ENCODE measurements around the gene CHST7. TPM values are rescaled to one million over a fixed set of nuclear protein-coding genes. Genes with fewer than 3 reads are reported as not detected.
"Not testable (repeated sequence)": the region's sequence is repeated elsewhere in the genome, so short reads cannot be mapped to it uniquely, and the experiment has no call there.

The CHST7 gene
- total and polyA plus RNA-seq, 12 donors, result 1.4 to 24.1 (median 5.3) TPM

GRCh38 chrX:46543441-46543840 lies 30.1 kb upstream of the CHST7 start:
- DNase-seq, result no peak
- no peak overlapping the region for H3K4me3 ChIP-seq
- H3K27me3 ChIP-seq, result peaks cover 6% of the 10 kb centered on the region
- 66 to 100% (median 84%) methylated on average over 1 to 2 of the region's 2 CpGs for WGBS, 4 donors
- TF ChIP-seq CTCF (IDR thresholded peaks at IDR 0.05), result no peak
- TF ChIP-seq POLR2A (IDR thresholded peaks at IDR 0.05), result no peak
- no peaks in the 10 kb centered on the region for H3K9me3 ChIP-seq (replicated peaks in 1 of 3)
- H3K27ac ChIP-seq, result no peak overlapping the region
- intact Hi-C loops (cut with DNase I), result no loop called here
- peaks cover 0 to 13% of the 10 kb centered on the region in 2 donors for H3K4me1 ChIP-seq (replicated peaks in 1 of 2)
- no peaks in the 10 kb centered on the region for H3K36me3 ChIP-seq (replicated peaks in 1 of 2)

- H3K9me3 ChIP-seq (replicated peaks in 1 of 3); H3K27me3 ChIP-seq; DNase-seq; H3K36me3 ChIP-seq (replicated peaks in 1 of 2); intact Hi-C loops (cut with DNase I): not testable (repeated sequence)
- Histone ChIP-seq H3K4me3 (peak overlapping the region in 2 of 4 donors; percentile 40 to 57), H3K27ac (peak overlapping the region in 3 of 5 donors; percentile 65 to 88 (median 77)), H3K4me1 (replicated peaks in 1 of 2) (peaks cover 0 to 13% of the 10 kb centered on the region in 2 donors)
- WGBS, 4 donors, result 0 to 58% (median 45%) methylated on average over 2 to 7 of the region's 7 CpGs
These were observed 29.0 kb upstream of the CHST7 start for GRCh38 chrX:46544527-46544926.

- 0 to 51% (median 17%) methylated on average over 4 to 57 of the region's 57 CpGs for WGBS, 4 donors
- Histone ChIP-seq H3K4me3 (peak within 1 kb of the TSS; percentile 17 to 60 (median 56)), H3K27me3 (peaks cover 6% of the 10 kb centered on the region), H3K36me3 (replicated peaks in 1 of 2) (no peaks in the 10 kb centered on the region), H3K9me3 (replicated peaks in 1 of 3) (no peaks in the 10 kb centered on the region), H3K27ac (peak within 1 kb of the TSS; percentile 46 to 88 (median 74)), H3K4me1 (replicated peaks in 1 of 2) (peaks cover 0 to 13% of the 10 kb centered on the region in 2 donors)
- peak in 1 of 2 donors; percentile 73 for TF ChIP-seq POLR2A (IDR thresholded peaks at IDR 0.05)
- TF ChIP-seq CTCF (IDR thresholded peaks at IDR 0.05), result peak in 5 of 6 experiments; percentile 15 to 60 (median 51)
- peak; percentile 88 to 95 (median 91) for DNase-seq
- intact Hi-C loops (cut with DNase I), result no loop called here
These were observed 28.2 kb upstream of the CHST7 start, which contains the start of gene ZNF674 for GRCh38 chrX:46545111-46546005. Gene ZNF674, minus strand, starts transcription at chrX:46545421. Its CDS starts 3,334 bp downstream, at chrX:46542087.

GRCh38 chrX:46547857-46548256 lies 25.7 kb upstream of the CHST7 start:
- no peaks in the 10 kb centered on the region for H3K9me3 ChIP-seq (replicated peaks in 1 of 3)
- TF ChIP-seq CTCF (IDR thresholded peaks at IDR 0.05), result no peak
- no peak for TF ChIP-seq POLR2A (IDR thresholded peaks at IDR 0.05)
- peak in 2 of 7 donors; percentile 8 to 18 for DNase-seq
- no peaks in the 10 kb centered on the region for H3K36me3 ChIP-seq (replicated peaks in 1 of 2)
- H3K27me3 ChIP-seq, result peaks cover 6% of the 10 kb centered on the region
- 69 to 93% (median 74%) methylated on average over 3 to 6 of the region's 6 CpGs for WGBS, 4 donors
- intact Hi-C loops (cut with DNase I), result no loop called here
- H3K27ac ChIP-seq, result no peak overlapping the region
- H3K4me1 ChIP-seq (replicated peaks in 1 of 2), result peaks cover 0 to 13% of the 10 kb centered on the region in 2 donors
- H3K4me3 ChIP-seq, result no peak overlapping the region

Data from adrenal gland (tissue), 12 donors.